ENCODE measurements around the gene TMEM30B.

TMEM30B gene

DNA sequence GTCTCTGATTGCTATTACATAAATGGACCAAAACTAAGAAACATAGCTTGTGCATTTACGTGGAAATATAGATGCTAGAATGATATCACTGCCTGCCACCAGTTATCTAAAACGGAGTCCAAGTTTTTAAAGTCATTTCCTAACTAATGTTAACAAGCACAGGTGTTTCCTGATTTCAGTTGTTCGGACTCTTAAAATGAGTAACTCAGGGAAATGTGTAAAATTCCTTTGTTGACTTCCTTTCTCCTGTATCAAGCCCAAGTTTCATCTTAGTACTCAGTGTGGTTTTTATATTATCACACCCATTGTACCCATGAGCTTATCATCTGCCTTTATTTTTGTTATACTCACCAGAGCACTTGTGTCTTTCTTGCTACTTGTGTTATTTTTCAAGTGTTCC, 27.1 kb upstream of the TMEM30B start (continued):
- TF ChIP-seq, protein P1, sequence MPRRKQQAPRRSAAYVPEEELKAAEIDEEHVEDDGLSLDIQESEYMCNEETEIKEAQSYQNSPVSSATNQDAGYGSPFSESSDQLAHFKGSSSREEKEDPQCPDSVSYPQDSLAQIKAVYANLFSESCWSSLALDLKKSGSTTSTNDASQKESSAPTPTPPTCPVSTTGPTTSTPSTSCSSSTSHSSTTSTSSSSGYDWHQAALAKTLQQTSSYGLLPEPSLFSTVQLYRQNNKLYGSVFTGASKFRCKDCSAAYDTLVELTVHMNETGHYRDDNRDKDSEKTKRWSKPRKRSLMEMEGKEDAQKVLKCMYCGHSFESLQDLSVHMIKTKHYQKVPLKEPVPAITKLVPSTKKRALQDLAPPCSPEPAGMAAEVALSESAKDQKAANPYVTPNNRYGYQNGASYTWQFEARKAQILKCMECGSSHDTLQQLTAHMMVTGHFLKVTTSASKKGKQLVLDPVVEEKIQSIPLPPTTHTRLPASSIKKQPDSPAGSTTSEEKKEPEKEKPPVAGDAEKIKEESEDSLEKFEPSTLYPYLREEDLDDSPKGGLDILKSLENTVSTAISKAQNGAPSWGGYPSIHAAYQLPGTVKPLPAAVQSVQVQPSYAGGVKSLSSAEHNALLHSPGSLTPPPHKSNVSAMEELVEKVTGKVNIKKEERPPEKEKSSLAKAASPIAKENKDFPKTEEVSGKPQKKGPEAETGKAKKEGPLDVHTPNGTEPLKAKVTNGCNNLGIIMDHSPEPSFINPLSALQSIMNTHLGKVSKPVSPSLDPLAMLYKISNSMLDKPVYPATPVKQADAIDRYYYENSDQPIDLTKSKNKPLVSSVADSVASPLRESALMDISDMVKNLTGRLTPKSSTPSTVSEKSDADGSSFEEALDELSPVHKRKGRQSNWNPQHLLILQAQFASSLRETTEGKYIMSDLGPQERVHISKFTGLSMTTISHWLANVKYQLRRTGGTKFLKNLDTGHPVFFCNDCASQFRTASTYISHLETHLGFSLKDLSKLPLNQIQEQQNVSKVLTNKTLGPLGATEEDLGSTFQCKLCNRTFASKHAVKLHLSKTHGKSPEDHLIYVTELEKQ (tag by site-specific recombination; IDR thresholded peaks at IDR 0.05; ENCODE audit: borderline replicate concordance): no peak
- TF ChIP-seq BCL11B (tag by site-specific recombination; IDR thresholded peaks at IDR 0.05; ENCODE audit: low read depth): no peak
- TF ChIP-seq ZNF580 (tag by site-specific recombination; IDR thresholded peaks at IDR 0.05): no peak
- no peak for TF ChIP-seq ZNF169 (tag by site-specific recombination; IDR thresholded peaks at IDR 0.05)

GRCh38 chr14:61304688-61305087, 23.6 kb upstream of the TMEM30B start:
- Histone ChIP-seq H3K4me1 (ENCODE audit: control insufficient read depth, insufficient read depth, low read length) (no peaks in the 10 kb centered on the region), H3K9me3 (ENCODE audit: control insufficient read depth, insufficient read depth, low read depth, low read length) (no peaks in the 10 kb centered on the region; the same call in 1 of the 2 replicates), H3K36me3 (ENCODE audit: control insufficient read depth in 2 of 2, insufficient read depth in 1 of 2, low read length in 2 of 2) (no peaks in the 10 kb centered on the region), H3K27ac (ENCODE audit: extremely low read depth, low read depth, low read length) (no peak overlapping the region), H3K4me3 (ENCODE audit: low read depth, low read length) (no peak overlapping the region)
- CTCF ChIA-PET: interaction anchor here (0.6 kb wide), 4 partner anchors 10 to 536 kb away, joined by 3 to 8 read pairs (median 5); no protein-coding TSS in a partner anchor
- POLR2A ChIA-PET: no interaction called here
- TF ChIP-seq SP3 (tag by site-specific recombination; IDR thresholded peaks at IDR 0.05): no peak
- no peak for TF ChIP-seq ZNF140 (tag by site-specific recombination; IDR thresholded peaks at IDR 0.05)
- TF ChIP-seq REPIN1 (tag by site-specific recombination; IDR thresholded peaks at IDR 0.05; ENCODE audit: low read depth): no peak
- TF ChIP-seq, protein P2, sequence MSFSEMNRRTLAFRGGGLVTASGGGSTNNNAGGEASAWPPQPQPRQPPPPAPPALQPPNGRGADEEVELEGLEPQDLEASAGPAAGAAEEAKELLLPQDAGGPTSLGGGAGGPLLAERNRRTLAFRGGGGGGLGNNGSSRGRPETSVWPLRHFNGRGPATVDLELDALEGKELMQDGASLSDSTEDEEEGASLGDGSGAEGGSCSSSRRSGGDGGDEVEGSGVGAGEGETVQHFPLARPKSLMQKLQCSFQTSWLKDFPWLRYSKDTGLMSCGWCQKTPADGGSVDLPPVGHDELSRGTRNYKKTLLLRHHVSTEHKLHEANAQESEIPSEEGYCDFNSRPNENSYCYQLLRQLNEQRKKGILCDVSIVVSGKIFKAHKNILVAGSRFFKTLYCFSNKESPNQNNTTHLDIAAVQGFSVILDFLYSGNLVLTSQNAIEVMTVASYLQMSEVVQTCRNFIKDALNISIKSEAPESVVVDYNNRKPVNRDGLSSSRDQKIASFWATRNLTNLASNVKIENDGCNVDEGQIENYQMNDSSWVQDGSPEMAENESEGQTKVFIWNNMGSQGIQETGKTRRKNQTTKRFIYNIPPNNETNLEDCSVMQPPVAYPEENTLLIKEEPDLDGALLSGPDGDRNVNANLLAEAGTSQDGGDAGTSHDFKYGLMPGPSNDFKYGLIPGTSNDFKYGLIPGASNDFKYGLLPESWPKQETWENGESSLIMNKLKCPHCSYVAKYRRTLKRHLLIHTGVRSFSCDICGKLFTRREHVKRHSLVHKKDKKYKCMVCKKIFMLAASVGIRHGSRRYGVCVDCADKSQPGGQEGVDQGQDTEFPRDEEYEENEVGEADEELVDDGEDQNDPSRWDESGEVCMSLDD (tag by site-specific recombination; IDR thresholded peaks at IDR 0.05): no peak
- TF ChIP-seq ZNF274 (IDR thresholded peaks at IDR 0.05; ENCODE audit: low read length): no peak
- TF ChIP-seq ZNF274 (tag by site-specific recombination; IDR thresholded peaks at IDR 0.05; ENCODE audit: borderline replicate concordance): no peak
- TF ChIP-seq ZNF175 (tag by site-specific recombination; IDR thresholded peaks at IDR 0.05): no peak

DNA sequence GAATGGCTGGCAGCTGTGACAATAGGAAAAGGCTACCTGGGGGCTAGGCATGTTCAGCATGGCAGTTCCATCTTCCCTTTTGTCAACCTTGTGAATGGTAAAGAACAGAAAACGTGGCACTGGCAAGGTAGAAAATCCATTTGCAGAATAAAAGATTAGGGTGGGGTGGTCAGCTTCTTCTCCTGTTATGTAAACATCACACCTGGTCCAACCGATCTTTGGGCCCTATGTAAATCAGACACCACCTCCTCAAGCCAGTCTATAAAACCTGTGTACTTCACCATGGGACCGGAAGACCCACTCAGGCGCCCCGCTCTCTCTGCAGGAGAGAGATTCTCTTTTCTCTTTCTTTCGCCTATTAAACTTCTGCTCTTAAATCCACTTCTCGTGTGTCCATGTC, 19.6 kb upstream of the TMEM30B start:
- no peaks in the 10 kb centered on the region; the same call in 1 of the 2 replicates for H3K9me3 ChIP-seq (ENCODE audit: control insufficient read depth, insufficient read depth, low read depth, low read length)
- CTCF ChIA-PET: interaction anchor here (0.6 kb wide), 1 partner anchor 170 kb away, joined by 3 read pairs; no protein-coding TSS in a partner anchor
- no peak overlapping the region for H3K27ac ChIP-seq (ENCODE audit: extremely low read depth, low read depth, low read length)
- H3K4me3 ChIP-seq (ENCODE audit: low read depth, low read length): no peak overlapping the region
- no peaks in the 10 kb centered on the region for H3K36me3 ChIP-seq (ENCODE audit: control insufficient read depth in 2 of 2, insufficient read depth in 1 of 2, low read length in 2 of 2)
- POLR2A ChIA-PET: no interaction called here
- H3K4me1 ChIP-seq (ENCODE audit: control insufficient read depth, insufficient read depth, low read length): no peaks in the 10 kb centered on the region
- TF ChIP-seq MYNN (tag by site-specific recombination; IDR thresholded peaks at IDR 0.05; ENCODE audit: borderline replicate concordance) (no peak), ZNF211 (tag by site-specific recombination; IDR thresholded peaks at IDR 0.05; ENCODE audit: low read depth) (no peak), ZNF629 (tag by site-specific recombination; IDR thresholded peaks at IDR 0.05) (no peak), PRDM4 (tag by site-specific recombination; IDR thresholded peaks at IDR 0.05) (no peak), ZNF366 (tag by site-specific recombination; conservative IDR thresholded peaks at IDR 0.05) (no peak), ZNF621 (tag by site-specific recombination; IDR thresholded peaks at IDR 0.05) (no peak), ZNF623 (tag by site-specific recombination; IDR thresholded peaks at IDR 0.05) (no peak), MZF1 (tag by site-specific recombination; IDR thresholded peaks at IDR 0.05; ENCODE audit: borderline replicate concordance) (no peak), ZNF843 (tag by site-specific recombination; IDR thresholded peaks at IDR 0.05) (no peak)
- TF ChIP-seq, protein P3, sequence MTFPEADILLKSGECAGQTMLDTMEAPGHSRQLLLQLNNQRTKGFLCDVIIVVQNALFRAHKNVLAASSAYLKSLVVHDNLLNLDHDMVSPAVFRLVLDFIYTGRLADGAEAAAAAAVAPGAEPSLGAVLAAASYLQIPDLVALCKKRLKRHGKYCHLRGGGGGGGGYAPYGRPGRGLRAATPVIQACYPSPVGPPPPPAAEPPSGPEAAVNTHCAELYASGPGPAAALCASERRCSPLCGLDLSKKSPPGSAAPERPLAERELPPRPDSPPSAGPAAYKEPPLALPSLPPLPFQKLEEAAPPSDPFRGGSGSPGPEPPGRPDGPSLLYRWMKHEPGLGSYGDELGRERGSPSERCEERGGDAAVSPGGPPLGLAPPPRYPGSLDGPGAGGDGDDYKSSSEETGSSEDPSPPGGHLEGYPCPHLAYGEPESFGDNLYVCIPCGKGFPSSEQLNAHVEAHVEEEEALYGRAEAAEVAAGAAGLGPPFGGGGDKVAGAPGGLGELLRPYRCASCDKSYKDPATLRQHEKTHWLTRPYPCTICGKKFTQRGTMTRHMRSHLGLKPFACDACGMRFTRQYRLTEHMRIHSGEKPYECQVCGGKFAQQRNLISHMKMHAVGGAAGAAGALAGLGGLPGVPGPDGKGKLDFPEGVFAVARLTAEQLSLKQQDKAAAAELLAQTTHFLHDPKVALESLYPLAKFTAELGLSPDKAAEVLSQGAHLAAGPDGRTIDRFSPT (tag by site-specific recombination; IDR thresholded peaks at IDR 0.05): no peak
